Measurements from ENCODE around the gene C1orf53. TPM values are rescaled to one million over a fixed set of nuclear protein-coding genes. Genes with fewer than 3 reads are reported as not detected.
"Not testable (repeated sequence)": the region's sequence is repeated elsewhere in the genome, so short reads cannot be mapped to it uniquely, and the experiment has no call there.

Gene C1orf53
- total and polyA plus RNA-seq, 2 of the 8 experiments (the other 6 are each of a cell fraction or from before 2014, with no cell fraction given), result 0.56 to 1.3 TPM

DNA sequence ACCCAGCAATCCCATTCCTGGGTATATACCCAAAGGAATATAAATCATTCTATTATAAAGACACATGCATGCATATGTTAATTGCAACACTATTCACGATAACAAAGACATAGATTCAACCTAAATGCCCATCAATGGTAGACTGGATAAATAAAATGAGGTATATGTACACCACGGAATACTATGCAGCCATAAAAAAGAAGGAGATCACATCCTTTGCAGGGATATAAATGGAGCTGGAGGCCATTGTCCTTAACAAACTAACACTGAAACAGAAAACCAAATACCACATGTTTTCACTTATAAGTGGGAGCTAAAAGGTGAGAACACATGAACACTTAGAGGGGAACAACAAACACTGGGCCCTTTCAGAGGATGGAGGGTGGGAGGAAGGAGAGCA, 46.7 kb upstream of the C1orf53 start:
- H3K18ac ChIP-seq (ENCODE audit: extremely low read depth, low read length); H3K4me1 ChIP-seq (replicated peaks in 1 of 4; ENCODE audit: control insufficient read depth in 3 of 4, insufficient read depth in 4 of 4, low read length in 3 of 4); H3K27ac ChIP-seq (ENCODE audit: low read depth, low read length); POLR2A ChIA-PET (ENCODE audit: partially characterized antibody); H3K27me3 ChIP-seq (replicated peaks in 1 of 4; ENCODE audit: control insufficient read depth in 3 of 4, extremely low read depth in 1 of 4, insufficient read depth in 3 of 4, low read length in 3 of 4); H4K8ac ChIP-seq (ENCODE audit: extremely low read depth, insufficient read depth, low read length); H3K9me3 ChIP-seq (ENCODE audit: insufficient read depth in 2 of 2, low read depth in 1 of 2, low read length in 1 of 2); H4K5ac ChIP-seq (ENCODE audit: insufficient read length, low read depth, low read length); H3K4me3 ChIP-seq (ENCODE audit: extremely low read depth in 1 of 4, insufficient read depth in 2 of 4, low read depth in 3 of 4, low read length in 4 of 4); H3K9ac ChIP-seq (replicated peaks in 1 of 4; ENCODE audit: extremely low read depth in 1 of 4, low read depth in 3 of 4, low read length in 3 of 4); FAIRE-seq; H2BK5ac ChIP-seq (ENCODE audit: low read depth, low read length); H2AFZ ChIP-seq (ENCODE audit: low read length); H2BK120ac ChIP-seq (replicated peaks; ENCODE audit: low read depth, low read length); H3K23ac ChIP-seq (ENCODE audit: insufficient read length); H2BK20ac ChIP-seq (ENCODE audit: low read length); H4K91ac ChIP-seq (replicated peaks; ENCODE audit: insufficient read length, low read length); H2BK15ac ChIP-seq (ENCODE audit: low read length); H2BK12ac ChIP-seq (ENCODE audit: low read depth, low read length); H3K4me2 ChIP-seq (ENCODE audit: insufficient read depth in 1 of 2, low read depth in 2 of 2, low read length in 2 of 2); H2AK5ac ChIP-seq (ENCODE audit: low read depth, low read length); DNase-seq (ENCODE audit: low read depth in 1 of 2, low spot score in 2 of 2); H4K20me1 ChIP-seq (replicated peaks in 1 of 2; ENCODE audit: control insufficient read depth in 1 of 2, insufficient read depth in 2 of 2, low read length in 2 of 2); H3K79me2 ChIP-seq (ENCODE audit: control insufficient read depth in 1 of 2, insufficient read depth in 2 of 2, low read length in 2 of 2); H3K14ac ChIP-seq (ENCODE audit: insufficient read length); H3K4ac ChIP-seq (replicated peaks; ENCODE audit: insufficient read length, low read depth, low read length); H3K36me3 ChIP-seq (ENCODE audit: control insufficient read depth in 2 of 4, insufficient read depth in 4 of 4, low read length in 3 of 4); H3K23me2 ChIP-seq (ENCODE audit: low read depth, low read length); H3K79me1 ChIP-seq (ENCODE audit: low read depth, low read length); H3K56ac ChIP-seq (replicated peaks; ENCODE audit: insufficient read length, low read depth, low read length): not testable (repeated sequence)
- CTCF ChIA-PET (ENCODE audit: partially characterized antibody), result interaction anchor here (0.9 to 1.9 kb wide), 4 partner anchors 7 to 243 kb away, joined by 3 to 7 read pairs (median 3); no protein-coding TSS in a partner anchor
- WGBS, 2 experiments (ENCODE audit: extremely low coverage in 1 of 2, insufficient coverage in 1 of 2, insufficient read length in 1 of 2, insufficient replicate concordance in 2 of 2, low coverage in 1 of 2, low lambda C conversion rate in 2 of 2, missing lambda C conversion rate in 1 of 2), result 80% methylated on average over 2 of the region's 2 CpGs; no CpG with 5 or more reads in 1 of the 2 experiments
